ENCODE results near the gene TMEM250.

- TF ChIP-seq ELF4 (IDR thresholded peaks at IDR 0.05), result no peak
- TF ChIP-seq LEF1 (IDR thresholded peaks at IDR 0.05; ENCODE audit: borderline replicate concordance), result no peak
Measured at GRCh38 chr9:136121801-136122200, 3.1 kb upstream of the TMEM250 start.

All from HEK293T (cell line).